GM18907 (cell line): ENCODE results near the gene FBLL1.
A peak's percentile ranks its signal among the peaks of the same experiment; 100 is the strongest.
"Not testable (repeated sequence)": the region's sequence is repeated elsewhere in the genome, so short reads cannot be mapped to it uniquely, and the experiment has no call there.

Experiments used
- ATAC-seq: cut with Tn5 transposase; IDR thresholded peaks from one replicate; pipeline ENCODE4 v1.9.1; 2021; ENCODE audit warnings: mild to moderate bottlenecking, moderate library complexity; ENCODE audit not compliant: unreplicated experiment

Gene FBLL1

DNA sequence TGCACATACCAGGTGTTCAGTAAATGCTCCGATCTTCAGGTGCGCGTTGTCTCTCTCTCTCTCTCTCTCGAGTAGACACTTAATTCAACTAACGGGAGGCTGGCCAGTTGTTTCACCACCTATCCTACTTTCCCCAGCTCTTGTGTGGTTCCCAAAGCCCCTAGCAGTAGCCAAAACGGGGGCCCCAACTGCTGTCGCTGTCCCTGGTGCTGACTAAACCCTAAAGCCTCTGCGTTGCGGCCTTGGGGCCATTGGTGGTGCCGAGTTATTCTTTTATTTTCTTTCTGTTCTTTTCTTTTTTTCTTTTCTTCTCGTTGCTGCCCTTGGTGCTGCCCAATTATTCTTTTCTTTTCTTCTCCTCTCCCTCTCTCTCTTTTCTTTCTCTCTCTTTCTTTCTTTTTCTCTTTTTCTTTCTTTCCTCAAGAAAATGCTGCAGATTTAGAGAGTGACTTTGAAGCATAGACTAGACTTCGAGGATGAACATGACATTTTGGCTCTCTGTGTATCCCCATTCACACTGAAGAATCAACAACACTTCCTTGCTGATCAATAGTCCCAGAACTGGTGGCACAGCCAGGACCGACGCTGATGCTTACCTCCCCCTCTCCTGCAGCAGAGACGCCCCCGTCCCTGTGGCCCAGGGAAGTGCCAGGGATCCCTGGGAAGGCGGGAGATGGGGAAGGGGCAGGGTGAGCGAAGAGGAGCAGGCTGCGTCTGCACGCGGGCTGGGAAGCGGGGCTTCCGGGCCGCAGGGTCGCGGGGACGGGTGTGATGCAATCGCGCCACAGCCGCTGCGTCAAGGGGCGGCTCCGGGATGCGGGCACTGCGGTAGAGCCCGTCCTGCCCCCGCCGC is at the start of gene FBLL1:
FBLL1 (plus strand) TSS at position 785 of the 853 bp plus-strand sequence. CDS start 200 bp downstream, outside the sequence.
- no peak for ATAC-seq

- ATAC-seq = no peak
These were observed 48.5 kb upstream of the FBLL1 start for GRCh38 chr5:168480601-168481000.

GRCh38 chr5:168481330-168481788 is 47.7 kb upstream of the FBLL1 start:
- ATAC-seq = peak; percentile 98

- ATAC-seq = no peak
These were observed 46.7 kb upstream of the FBLL1 start for GRCh38 chr5:168482361-168482760.

- ATAC-seq = peak; percentile 88
These were observed 42.8 kb upstream of the FBLL1 start, which contains the start of gene RARS1 for GRCh38 chr5:168486136-168486879. Gene RARS1, plus strand, starts transcription at chr5:168486471. Its CDS starts 28 bp downstream, at chr5:168486499.

GRCh38 chr5:168489059-168489458 is 40.0 kb upstream of the FBLL1 start:
- ATAC-seq = no peak

DNA sequence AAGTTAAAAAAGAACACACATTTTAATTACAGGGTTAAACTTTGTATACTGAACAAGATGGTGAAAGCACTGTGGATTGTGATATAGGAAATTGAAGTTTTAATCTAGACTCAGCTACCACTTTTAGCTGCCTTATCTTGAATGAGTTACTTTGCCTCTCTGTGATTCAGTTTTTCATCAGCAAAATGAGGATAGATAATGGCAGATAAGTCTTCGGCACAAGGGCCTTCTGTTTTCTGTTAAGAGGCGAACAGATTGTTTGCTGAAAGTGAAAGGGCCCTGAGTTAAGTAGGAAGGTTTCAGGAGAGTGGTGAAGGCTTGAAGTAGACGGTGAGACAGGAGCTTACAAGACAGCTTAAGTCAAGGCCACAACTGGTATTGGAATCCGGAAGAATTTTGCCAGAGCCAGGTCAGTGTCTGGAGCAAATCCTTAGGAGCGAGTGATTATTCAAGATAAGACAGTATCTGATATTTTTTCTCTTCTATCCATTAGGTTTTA is 35.0 kb upstream of the FBLL1 start:
- no peak for ATAC-seq

DNA sequence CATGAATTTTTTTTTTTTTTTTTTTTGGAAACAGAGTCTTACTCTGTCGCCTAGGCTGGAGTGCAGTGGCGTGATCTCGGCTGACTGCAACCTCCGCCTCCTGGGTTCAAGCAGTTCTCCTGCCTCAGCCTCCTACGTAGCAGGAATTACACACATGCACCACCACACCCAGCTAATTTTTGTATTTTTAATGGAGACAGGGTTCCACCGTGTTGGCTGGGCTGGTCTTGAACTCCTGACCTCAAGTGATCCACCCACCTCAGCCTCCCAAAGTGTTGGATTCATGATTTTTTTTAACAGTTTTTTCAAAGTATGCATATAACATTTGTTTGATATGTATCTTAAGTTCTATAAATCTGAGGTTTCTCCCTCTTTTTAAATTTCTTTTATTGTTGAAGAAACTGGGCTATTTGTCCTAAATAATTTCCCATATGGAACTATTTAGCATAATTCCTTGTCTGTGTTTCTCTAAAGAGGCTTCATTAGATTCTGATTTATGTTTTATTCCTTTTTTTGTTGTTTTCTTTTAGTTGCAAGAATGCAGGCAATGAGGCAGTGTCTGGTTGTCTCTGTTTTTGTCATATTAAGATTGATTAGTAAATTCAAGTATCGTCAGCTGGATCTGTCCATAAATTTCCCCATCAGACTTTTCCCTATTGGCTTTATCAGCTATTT is 26.4 kb upstream of the FBLL1 start:
- no peak for ATAC-seq

GRCh38 chr5:168513861-168514428 is 15.2 kb upstream of the FBLL1 start:
- no peak for ATAC-seq

- no peak for ATAC-seq
These were observed 3.2 kb upstream of the FBLL1 start for GRCh38 chr5:168525856-168526255.

DNA sequence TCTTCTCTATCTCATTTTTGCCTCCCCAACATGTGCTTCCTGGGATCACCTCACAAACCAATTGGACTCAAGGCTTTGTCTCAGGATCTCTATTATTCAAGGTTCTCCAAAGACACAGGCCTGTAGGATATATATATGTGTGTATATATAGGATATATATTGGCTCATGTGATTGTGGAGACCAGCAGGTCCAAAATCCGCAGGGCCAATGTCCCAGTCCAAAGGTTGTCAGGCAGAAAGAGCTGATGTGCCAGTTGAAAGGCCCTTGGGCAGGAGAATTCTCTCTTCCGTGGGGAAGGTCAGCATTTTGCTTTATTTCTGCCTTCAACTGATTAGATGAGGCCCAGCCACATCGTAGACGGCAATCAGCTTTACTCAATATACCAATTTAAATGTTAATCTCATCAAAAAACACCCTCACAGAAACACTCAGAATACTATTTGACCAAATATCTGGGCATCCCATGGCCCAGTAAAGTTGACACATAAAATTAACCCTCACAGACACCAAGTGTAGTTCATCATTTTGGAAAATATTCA is 1.3 kb upstream of the FBLL1 start:
- no peak for ATAC-seq

DNA sequence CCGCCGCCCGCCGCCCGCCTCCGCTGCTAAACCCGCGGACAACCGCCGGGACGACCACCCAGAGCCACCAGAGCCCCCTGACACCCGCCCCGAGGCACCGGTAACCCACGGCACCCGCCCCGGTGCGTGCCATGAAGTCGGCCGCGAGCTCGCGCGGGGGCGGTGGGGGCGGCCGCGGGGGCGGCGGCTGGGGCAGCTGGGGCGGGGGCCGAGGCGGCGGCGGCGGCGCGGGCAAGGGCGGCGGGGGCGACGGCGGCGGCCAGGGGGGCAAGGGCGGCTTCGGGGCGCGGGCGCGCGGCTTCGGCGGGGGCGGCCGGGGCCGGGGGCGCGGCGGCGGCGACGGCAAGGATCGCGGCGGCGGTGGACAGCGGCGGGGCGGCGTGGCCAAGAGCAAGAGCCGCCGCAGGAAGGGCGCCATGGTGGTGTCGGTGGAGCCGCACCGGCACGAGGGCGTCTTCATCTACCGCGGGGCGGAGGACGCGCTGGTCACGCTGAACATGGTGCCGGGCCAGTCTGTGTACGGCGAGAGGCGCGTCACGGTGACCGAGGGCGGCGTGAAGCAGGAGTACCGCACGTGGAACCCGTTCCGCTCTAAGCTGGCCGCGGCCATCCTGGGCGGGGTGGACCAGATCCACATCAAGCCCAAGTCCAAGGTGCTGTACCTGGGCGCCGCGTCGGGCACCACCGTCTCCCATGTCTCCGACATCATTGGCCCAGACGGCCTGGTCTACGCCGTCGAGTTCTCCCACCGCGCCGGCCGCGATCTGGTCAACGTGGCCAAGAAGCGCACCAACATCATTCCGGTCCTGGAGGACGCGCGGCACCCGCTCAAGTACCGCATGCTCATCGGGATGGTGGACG is 499 bp downstream of the FBLL1 start:
- no peak for ATAC-seq

DNA sequence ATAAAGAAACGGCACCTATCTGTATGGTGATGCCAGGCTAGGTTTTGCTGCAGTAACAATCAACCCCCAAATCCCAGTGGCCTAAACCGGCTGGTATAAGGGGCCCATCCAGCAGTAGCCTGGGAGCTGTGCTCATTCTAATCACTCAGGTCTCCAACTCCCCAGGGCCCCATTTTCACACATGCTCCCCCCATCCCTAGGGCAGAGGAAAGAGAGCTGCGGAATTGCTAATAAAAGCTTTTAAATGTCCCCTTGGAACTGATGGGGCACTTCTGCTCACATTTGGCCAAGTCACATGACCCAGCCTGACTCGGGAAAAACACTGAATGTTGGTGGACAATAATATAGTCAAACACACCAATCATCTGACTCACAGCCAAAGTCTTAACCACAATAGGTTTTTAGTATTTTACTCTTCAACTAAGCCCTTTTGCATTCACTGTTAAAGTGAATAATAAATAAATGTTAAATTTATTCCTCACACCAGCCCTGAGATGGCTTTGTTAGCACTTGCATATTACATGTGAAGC is 1.6 kb downstream of the FBLL1 start:
- no peak for ATAC-seq

DNA sequence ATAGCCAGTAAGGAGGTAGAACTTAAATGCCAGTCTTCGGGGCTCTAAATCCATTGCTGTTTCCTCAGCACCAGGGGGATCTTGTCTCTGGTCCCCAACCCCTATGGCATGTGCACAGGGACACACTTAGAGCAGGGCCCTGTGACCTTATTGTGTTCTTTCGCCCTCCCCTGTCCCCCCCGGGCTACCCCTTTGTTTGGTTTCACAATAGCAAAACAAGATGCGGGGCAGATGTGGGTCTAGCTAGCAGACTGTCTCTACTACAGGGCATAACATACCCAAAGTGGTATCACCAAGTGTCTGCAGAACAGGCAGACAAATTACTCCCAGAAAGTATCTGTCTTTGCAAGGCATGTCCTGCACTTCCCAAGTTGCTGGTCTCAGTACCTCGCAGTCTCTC is 2.1 kb downstream of the FBLL1 start:
- ATAC-seq = no peak

DNA sequence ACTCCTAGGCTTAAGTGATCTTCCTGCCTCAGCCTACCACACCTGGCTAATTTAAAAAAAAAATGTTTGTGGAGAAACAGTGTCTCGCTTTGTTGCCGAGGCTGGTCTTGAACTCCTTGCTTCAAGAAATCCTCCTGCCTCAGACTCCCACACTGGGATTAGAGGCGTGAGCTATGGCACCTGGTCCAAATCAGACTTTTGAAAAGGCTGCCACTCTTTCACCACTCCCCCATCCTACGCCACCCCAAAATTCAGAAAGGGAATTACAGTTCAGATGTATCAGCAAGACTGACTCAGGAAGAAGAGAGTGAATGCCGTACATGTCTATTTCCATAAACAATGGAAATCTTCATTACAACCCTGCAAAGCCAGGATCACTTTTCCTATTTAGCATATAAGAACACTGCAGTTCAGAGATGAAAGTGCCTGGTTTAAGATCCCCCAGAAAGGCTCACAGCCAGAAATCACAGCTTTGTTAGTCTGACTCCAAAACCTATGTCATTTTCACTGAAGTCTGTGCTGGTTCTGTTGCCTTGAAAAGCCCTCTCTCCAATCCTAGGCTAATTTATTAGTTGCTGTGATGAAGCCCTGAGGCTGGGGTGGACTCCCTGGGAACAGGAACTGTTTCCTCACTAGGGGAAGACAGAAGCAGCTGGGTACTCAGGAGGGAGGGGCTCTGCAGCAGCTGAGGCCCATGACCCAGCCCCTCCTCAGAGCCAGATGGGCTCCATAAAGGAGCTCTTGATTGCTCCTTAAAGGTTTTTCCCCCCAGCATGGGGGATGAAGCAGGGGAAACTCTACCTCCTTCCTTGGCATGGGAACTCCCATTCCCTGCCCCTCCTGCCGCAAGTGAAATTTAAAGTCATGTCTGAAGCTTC is 3.1 kb downstream of the FBLL1 start:
- ATAC-seq = no peak

DNA sequence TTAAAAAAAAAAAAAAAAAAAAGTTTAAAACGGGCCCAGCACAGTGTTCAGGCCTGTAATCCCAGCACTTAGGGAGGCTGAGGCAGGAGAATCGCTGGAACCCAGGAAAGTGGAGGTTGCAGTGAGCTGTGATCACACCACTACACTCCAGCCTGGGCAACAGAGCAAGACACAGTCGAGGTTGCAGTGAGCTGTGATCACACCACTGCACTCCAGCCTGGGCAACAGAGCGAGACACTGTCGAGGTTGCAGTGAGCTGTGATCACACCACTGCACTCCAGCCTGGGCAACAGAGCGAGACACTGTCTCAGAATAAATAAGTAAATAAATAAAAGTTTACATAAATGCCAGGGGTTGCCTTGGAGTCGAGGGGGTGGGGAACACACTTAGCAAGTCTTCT is 5.2 kb downstream of the FBLL1 start:
- ATAC-seq = not testable (repeated sequence)

- no peak for ATAC-seq
These were observed 8.1 kb downstream of the FBLL1 start for GRCh38 chr5:168537176-168537575.

DNA sequence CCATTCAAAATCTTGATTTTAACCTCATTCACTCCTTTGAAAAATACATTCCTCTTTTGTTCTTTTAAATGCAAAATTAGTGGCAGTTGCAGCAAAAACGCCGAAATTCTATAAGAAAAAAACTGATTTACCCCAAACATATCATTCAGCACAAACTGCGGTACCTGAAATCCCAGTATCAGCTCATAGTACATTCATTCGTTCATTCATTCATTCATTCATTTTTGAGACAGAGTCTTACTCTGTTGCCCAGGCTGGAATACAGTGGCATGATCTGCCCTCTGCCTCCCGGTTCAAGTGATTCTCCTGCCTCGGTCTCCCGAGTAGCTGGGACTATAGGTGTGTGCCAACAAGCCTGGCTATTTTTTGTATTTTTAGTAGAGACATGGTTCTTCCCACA is 20.4 kb downstream of the FBLL1 start:
- ATAC-seq = no peak
